Measurements from ENCODE around the gene USP17L10.
"Not testable (repeated sequence)": the region's sequence is repeated elsewhere in the genome, so short reads cannot be mapped to it uniquely, and the experiment has no call there.

Gene USP17L10, protein sequence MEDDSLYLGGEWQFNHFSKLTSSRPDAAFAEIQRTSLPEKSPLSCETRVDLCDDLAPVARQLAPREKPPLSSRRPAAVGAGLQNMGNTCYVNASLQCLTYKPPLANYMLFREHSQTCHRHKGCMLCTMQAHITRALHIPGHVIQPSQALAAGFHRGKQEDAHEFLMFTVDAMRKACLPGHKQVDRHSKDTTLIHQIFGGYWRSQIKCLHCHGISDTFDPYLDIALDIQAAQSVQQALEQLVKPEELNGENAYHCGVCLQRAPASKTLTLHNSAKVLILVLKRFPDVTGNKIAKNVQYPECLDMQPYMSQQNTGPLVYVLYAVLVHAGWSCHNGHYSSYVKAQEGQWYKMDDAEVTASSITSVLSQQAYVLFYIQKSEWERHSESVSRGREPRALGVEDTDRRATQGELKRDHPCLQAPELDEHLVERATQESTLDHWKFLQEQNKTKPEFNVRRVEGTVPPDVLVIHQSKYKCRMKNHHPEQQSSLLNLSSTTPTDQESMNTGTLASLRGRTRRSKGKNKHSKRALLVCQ

GRCh38 chr4:9210357-9210756, at the start of gene USP17L10:
TSS of gene USP17L10 (plus strand) at chr4:9210657. CDS start at chr4:9210657, 0 bp downstream.
- DNase-seq = not testable (repeated sequence)

GRCh38 chr4:9165990-9166389, 44.5 kb upstream of the USP17L10 start:
- DNase-seq = not testable (repeated sequence)

- not testable (repeated sequence) for DNase-seq
Measured at GRCh38 chr4:9169791-9170459, 40.5 kb upstream of the USP17L10 start, which contains the start of gene FAM90A26. TSS of gene FAM90A26 (plus strand) at chr4:9170409. CDS start at chr4:9173173, 2,764 bp downstream.

DNA sequence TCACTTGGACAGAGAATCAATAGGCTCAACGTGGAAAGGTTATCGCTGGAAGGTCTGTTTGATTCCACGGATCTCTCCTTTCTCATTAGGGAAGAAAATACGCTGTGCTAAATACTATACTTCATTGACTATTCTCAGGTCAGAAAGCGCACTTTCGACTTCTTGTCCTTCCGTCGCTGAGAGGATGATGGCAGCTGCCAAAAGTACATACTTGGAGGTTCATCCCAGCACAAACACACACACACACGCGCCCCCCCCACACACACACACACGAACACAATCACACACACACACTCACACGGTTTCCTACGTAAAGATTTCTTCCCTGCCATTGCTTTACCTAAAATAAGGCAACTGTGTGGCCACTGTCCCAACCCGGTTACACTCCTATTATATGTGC, 4.2 kb downstream of the USP17L10 start:
- DNase-seq = not testable (repeated sequence)

DNA sequence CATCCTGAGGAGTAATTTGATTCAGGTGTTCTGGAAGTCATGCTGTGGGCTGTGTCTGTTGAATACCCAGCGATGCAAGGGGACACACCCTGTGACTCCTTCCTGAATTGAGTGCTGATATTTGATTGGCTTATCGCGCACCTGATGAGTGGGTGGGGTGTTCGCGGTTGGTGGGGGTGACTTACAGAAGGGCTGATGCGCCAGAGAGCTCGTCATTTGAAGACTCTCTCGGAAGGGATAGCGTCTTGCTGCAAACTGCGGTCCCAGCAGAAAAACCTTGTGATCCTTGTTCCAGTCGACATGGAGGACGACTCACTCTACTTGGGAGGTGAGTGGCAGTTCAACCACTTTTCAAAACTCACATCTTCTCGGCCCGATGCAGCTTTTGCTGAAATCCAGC, 4.6 kb downstream of the USP17L10 start, which contains the start of gene USP17L11:
USP17L11 (plus strand) TSS at position 301 of the 400 bp plus-strand sequence; CDS start at position 301, 0 bp downstream.
- DNase-seq = not testable (repeated sequence)

DNA sequence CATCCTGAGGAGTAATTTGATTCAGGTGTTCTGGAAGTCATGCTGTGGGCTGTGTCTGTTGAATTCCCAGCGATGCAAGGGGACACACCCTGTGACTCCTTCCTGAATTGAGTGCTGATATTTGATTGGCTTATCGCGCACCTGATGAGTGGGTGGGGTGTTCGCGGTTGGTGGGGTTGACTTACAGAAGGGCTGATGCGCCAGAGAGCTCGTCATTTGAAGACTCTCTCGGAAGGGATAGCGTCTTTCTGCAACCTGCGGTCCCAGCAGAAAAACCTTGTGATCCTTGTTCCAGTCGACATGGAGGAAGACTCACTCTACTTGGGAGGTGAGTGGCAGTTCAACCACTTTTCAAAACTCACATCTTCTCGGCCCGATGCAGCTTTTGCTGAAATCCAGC, 9.4 kb downstream of the USP17L10 start, which contains the start of gene USP17L12:
USP17L12 (plus strand) TSS at position 301 of the 400 bp plus-strand sequence; CDS start at position 301, 0 bp downstream.
- DNase-seq = not testable (repeated sequence)

GRCh38 chr4:9224596-9224995, 14.1 kb downstream of the USP17L10 start, which contains the start of gene USP17L13:
TSS of gene USP17L13 (plus strand) at chr4:9224896. CDS start at chr4:9224896, 0 bp downstream.
- not testable (repeated sequence) for DNase-seq

GRCh38 chr4:9230249-9230648, 19.8 kb downstream of the USP17L10 start:
- not testable (repeated sequence) for DNase-seq

- DNase-seq = not testable (repeated sequence)
Measured at GRCh38 chr4:9234085-9234484, 23.6 kb downstream of the USP17L10 start, which contains the start of gene USP17L15. TSS of gene USP17L15 (plus strand) at chr4:9234385. CDS start at chr4:9234385, 0 bp downstream.

- DNase-seq = not testable (repeated sequence)
Measured at GRCh38 chr4:9238461-9238860, 28.0 kb downstream of the USP17L10 start.

DNA sequence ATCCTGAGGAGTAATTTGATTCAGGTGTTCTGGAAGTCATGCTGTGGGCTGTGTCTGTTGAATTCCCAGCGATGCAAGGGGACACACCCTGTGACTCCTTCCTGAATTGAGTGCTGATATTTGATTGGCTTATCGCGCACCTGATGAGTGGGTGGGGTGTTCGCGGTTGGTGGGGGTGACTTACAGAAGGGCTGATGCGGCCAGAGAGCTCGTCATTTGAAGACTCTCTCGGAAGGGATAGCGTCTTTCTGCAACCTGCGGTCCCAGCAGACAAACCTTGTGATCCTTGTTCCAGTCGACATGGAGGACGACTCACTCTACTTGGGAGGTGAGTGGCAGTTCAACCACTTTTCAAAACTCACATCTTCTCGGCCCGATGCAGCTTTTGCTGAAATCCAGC, 33.1 kb downstream of the USP17L10 start, which contains the start of gene USP17L17:
USP17L17 (plus strand) TSS at position 301 of the 400 bp plus-strand sequence; CDS start at position 301, 0 bp downstream.
- DNase-seq = not testable (repeated sequence)

DNA sequence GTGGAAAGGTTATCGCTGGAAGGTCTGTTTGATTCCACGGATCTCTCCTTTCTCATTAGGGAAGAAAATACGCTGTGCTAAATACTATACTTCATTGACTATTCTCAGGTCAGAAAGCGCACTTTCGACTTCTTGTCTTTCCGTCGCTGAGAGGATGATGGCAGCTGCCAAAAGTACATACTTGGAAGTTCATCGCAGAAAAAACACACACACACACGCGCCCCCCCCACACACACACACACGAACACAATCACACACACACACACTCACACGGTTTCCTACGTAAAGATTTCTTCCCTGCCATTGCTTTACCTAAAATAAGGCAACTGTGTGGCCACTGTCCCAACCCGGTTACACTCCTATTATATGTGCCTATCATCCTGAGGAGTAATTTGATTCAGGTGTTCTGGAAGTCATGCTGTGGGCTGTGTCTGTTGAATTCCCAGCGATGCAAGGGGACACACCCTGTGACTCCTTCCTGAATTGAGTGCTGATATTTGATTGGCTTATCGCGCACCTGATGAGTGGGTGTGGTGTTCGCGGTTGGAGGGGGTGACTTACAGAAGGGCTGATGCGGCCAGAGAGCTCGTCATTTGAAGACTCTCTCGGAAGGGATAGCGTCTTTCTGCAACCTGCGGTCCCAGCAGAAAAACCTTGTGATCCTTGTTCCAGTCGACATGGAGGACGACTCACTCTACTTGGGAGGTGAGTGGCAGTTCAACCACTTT, 37.7 kb downstream of the USP17L10 start, which contains the start of gene USP17L18:
USP17L18 (plus strand) TSS at position 678 of the 728 bp plus-strand sequence; CDS start at position 678, 0 bp downstream.
- DNase-seq = not testable (repeated sequence)

DNA sequence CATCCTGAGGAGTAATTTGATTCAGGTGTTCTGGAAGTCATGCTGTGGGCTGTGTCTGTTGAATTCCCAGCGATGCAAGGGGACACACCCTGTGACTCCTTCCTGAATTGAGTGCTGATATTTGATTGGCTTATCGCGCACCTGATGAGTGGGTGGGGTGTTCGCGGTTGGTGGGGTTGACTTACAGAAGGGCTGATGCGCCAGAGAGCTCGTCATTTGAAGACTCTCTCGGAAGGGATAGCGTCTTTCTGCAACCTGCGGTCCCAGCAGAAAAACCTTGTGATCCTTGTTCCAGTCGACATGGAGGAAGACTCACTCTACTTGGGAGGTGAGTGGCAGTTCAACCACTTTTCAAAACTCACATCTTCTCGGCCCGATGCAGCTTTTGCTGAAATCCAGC, 42.6 kb downstream of the USP17L10 start, which contains the start of gene USP17L19:
USP17L19 (plus strand) TSS at position 301 of the 400 bp plus-strand sequence; CDS start at position 301, 0 bp downstream.
- DNase-seq = not testable (repeated sequence)

- not testable (repeated sequence) for DNase-seq
Measured at GRCh38 chr4:9257824-9258223, 47.4 kb downstream of the USP17L10 start, which contains the start of gene USP17L20. TSS of gene USP17L20 (plus strand) at chr4:9258124. CDS start at chr4:9258124, 0 bp downstream.

Data from COR-L47 (cell line).